Skeletal muscle satellite cell (primary cell): ENCODE results near the gene MTSS2.
A peak's percentile ranks its signal among the peaks of the same experiment; 100 is the strongest.

Source experiments
- H3K27me3 ChIP-seq: 2 replicates; pipeline ENCODE4 v1.7.0; 2013; ENCODE audit warnings: low read length; ENCODE audit not compliant: control insufficient read depth, insufficient read depth
- H3K36me3 ChIP-seq: 2 replicates; pipeline ENCODE4 v1.7.0; 2013; ENCODE audit warnings: mild to moderate bottlenecking, control low read depth, low read length; ENCODE audit not compliant: insufficient read depth
- H3K4me1 ChIP-seq: 2 replicates; pipeline ENCODE4 v1.7.0; 2013; ENCODE audit warnings: low read length; ENCODE audit not compliant: control insufficient read depth, insufficient read depth
- H3K4me2 ChIP-seq: 2 replicates; pipeline ENCODE4 v1.7.0; 2013; ENCODE audit warnings: mild to moderate bottlenecking, low read length
- H3K4me3 ChIP-seq: 2 replicates; pipeline ENCODE4 v1.7.0; 2013; ENCODE audit warnings: low read length
- H3K9ac ChIP-seq: 2 replicates; pipeline ENCODE4 v1.7.0; 2013; ENCODE audit warnings: mild to moderate bottlenecking, low read depth, low read length, moderate library complexity
- H3K9me3 ChIP-seq: replicated peaks from 2 replicates; pipeline ENCODE4 v1.7.0; 2013; ENCODE audit warnings: mild to moderate bottlenecking, control low read depth, low read length

Gene MTSS2

GRCh38 chr16:70696952-70697593, 11.2 kb upstream of the MTSS2 start:
- peaks cover 90% of the 10 kb centered on the region for H3K4me1 ChIP-seq
- no peaks in the 10 kb centered on the region for H3K27me3 ChIP-seq
- no peak overlapping the region for H3K4me3 ChIP-seq
- H3K9me3 ChIP-seq, result no peaks in the 10 kb centered on the region
- peaks cover 4% of the 10 kb centered on the region for H3K36me3 ChIP-seq
- no peak overlapping the region for H3K4me2 ChIP-seq
- peak overlapping the region; percentile 49 for H3K9ac ChIP-seq

GRCh38 chr16:70696355-70696754, 10.5 kb upstream of the MTSS2 start:
- Histone ChIP-seq H3K9me3 (no peaks in the 10 kb centered on the region), H3K4me3 (no peak overlapping the region), H3K4me2 (no peak overlapping the region), H3K36me3 (peaks cover 4% of the 10 kb centered on the region), H3K9ac (peak overlapping the region; percentile 49), H3K27me3 (no peaks in the 10 kb centered on the region), H3K4me1 (peaks cover 90% of the 10 kb centered on the region)

DNA sequence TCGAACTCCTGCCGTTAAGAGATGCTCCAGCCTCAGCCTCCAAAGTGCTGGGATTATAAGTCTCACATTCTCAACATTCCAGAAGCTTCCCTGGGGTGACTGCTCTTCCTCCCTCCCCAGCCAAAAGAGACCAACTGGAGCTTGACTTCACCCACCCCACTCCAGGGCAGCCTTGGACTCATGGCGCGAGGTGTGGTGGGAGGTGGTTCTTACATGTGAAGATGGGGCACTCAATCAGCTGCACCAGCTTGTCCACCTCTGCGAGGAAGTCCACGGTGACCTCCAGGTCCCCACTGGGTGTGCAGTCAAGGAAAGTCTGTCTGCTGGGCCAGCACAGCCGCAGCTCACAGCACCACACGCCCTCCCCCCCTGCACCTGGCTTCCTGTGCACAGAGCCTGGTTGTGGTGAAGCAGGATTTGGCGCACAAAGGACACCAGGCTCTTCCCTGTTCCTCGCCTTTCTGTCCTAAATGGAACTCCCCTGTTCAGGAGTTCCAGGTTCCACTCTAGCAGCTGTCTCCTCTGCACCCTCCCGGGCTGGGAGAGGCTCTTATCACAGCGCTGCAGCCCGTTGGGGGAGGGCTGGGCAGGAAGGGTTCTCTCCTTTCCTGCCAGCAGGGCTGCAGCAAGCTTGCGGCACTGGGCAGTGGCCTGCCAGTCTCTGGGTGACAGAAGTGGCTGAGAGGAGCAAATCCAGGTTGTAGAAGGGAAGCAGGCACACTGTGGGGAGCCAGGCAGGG, 9.6 kb upstream of the MTSS2 start:
- Histone ChIP-seq H3K27me3 (no peaks in the 10 kb centered on the region), H3K4me3 (no peak overlapping the region), H3K4me2 (peak overlapping the region; percentile 26), H3K36me3 (peaks cover 4% of the 10 kb centered on the region), H3K9ac (peak overlapping the region; percentile 28), H3K4me1 (peaks cover 90% of the 10 kb centered on the region), H3K9me3 (no peaks in the 10 kb centered on the region)

DNA sequence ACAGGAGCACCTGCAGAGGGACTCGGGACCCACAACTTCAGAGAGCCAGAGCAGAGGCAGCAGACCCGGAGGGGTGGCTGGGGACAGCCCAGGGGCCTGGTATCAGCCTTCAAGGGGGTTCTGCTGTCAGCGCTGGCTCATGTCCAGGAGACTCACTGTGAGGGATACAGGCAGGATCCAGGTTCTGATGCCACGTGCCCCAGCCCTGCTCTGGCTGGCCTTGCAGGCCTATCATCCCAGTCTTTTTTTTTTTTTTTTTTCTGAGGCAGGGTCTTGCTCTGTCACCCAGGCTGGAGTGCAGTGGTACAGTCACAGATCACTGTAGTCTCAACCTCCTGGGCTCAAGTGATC, 9.0 kb upstream of the MTSS2 start:
- H3K4me1 ChIP-seq, result peaks cover 91% of the 10 kb centered on the region

DNA sequence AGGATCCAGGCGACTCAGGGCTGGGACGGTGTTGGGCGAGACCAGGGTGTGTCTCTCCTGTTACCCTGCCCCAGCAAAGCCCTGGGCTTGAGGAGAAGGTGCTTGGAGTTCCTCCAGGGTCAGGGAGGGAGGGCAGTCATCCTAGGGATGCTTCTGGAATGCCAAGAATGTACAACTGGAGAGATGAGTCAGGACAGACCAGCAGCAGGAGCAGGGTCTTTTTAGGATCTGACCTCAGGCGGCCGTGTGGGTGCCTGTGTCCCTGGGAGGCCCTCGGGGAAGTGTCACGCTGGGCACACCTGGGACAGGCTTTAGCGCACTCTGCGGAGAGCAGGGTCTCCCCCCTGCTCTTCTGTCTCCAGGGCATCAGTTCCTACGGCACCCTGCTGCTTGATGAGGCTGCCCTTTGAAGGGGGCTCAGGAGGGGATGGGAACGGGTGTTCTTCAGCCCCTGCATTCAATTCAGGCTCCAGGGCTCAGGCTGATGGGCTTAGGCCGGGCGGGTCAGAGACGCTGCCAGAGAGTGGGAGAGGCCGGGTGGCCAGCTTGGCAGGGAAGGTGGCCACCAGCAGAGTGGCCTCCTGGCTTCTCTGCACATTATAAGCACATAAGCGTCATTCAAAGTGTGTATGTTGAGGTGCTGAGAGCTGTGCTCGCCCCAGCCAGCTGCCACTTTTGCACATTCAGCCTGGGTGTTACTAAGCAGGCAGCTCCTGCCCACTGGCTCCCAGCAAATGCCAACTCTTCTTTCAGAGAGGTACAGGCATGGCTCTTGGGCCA, 8.4 kb upstream of the MTSS2 start:
- Histone ChIP-seq H3K9ac (peak overlapping the region; percentile 80), H3K9me3 (no peaks in the 10 kb centered on the region), H3K27me3 (no peaks in the 10 kb centered on the region), H3K4me3 (peak overlapping the region; percentile 38), H3K4me2 (peak overlapping the region; percentile 56), H3K36me3 (peaks cover 4% of the 10 kb centered on the region), H3K4me1 (peaks cover 91% of the 10 kb centered on the region)

More for the DNA sequence above, 9.0 kb upstream of the MTSS2 start:
- Histone ChIP-seq H3K9ac (peak overlapping the region; percentile 73), H3K27me3 (no peaks in the 10 kb centered on the region), H3K9me3 (no peaks in the 10 kb centered on the region), H3K4me3 (no peak overlapping the region), H3K36me3 (peaks cover 4% of the 10 kb centered on the region), H3K4me2 (no peak overlapping the region)

GRCh38 chr16:70692873-70693671, 7.2 kb upstream of the MTSS2 start:
- Histone ChIP-seq H3K4me3 (no peak overlapping the region), H3K9me3 (no peaks in the 10 kb centered on the region), H3K27me3 (no peaks in the 10 kb centered on the region), H3K36me3 (no peaks in the 10 kb centered on the region), H3K4me1 (peaks cover 97% of the 10 kb centered on the region), H3K4me2 (peak overlapping the region; percentile 56), H3K9ac (peak overlapping the region; percentile 80)

- peaks cover 97% of the 10 kb centered on the region for H3K4me1 ChIP-seq
- no peak overlapping the region for H3K4me3 ChIP-seq
- H3K9ac ChIP-seq, result peak overlapping the region; percentile 80
- H3K36me3 ChIP-seq, result no peaks in the 10 kb centered on the region
- no peaks in the 10 kb centered on the region for H3K9me3 ChIP-seq
- no peak overlapping the region for H3K4me2 ChIP-seq
- H3K27me3 ChIP-seq, result no peaks in the 10 kb centered on the region
These were observed 6.4 kb upstream of the MTSS2 start for GRCh38 chr16:70692130-70692872.

- Histone ChIP-seq H3K9ac (peak overlapping the region; percentile 80), H3K4me3 (no peak overlapping the region), H3K9me3 (no peaks in the 10 kb centered on the region), H3K36me3 (no peaks in the 10 kb centered on the region), H3K27me3 (no peaks in the 10 kb centered on the region), H3K4me1 (peaks cover 97% of the 10 kb centered on the region), H3K4me2 (no peak overlapping the region)
These were observed 5.6 kb upstream of the MTSS2 start for GRCh38 chr16:70691223-70692129.

DNA sequence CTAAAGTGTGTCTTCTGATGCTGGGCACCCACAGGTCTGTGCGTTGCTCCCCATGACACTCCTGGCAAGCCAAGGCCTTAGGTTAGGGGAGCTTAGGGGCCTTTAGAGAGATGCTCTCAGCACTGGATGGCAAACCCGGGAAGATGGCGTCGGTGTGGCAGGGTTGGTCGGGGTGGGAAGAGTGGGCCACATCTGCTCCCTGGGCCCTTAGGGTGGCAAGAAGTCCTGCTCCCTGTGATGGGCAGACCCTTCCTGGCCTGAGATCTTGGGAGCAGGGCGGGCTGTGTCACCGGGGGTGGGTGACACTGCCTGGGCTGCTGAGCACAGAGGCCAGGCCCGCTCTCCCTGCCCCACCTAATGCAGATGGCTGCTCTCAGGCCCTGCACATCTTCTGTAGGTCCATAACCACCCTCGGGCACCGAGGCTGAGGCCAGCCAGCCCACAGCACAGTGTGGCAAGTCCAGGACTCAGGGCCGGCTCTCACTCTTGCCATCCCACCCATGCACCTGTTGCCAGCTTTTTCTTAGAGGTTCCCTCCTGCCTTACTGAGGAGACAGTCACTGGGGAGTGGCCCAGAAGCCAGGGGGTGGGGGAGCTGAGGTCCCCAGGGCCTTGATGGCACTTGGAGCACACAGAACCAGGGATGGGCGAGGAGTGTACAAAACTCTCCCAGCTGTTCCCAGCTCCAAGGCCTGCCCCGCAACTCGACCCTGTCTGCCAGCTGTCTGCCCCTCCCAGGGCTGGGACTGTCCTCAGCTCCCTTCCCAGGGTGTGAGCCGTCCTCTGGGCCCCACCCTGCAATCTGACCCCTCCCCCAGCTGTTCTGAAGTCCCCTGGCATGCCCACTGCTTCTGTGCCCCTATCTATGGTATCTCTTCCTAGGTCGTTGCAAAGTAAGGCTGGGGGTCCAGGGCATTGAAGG, 4.4 kb upstream of the MTSS2 start:
- no peaks in the 10 kb centered on the region for H3K36me3 ChIP-seq
- H3K4me3 ChIP-seq, result no peak overlapping the region
- H3K27me3 ChIP-seq, result no peaks in the 10 kb centered on the region
- no peaks in the 10 kb centered on the region for H3K9me3 ChIP-seq
- H3K4me2 ChIP-seq, result no peak overlapping the region
- peaks cover 92% of the 10 kb centered on the region for H3K4me1 ChIP-seq
- peak overlapping the region; percentile 71 for H3K9ac ChIP-seq
